Vagina (tissue), 2 donors: ENCODE data around the gene MEG3. TPM values are rescaled to one million over a fixed set of nuclear protein-coding genes. Genes with fewer than 3 reads are reported as not detected.
"Not testable (repeated sequence)": the region's sequence is repeated elsewhere in the genome, so short reads cannot be mapped to it uniquely, and the experiment has no call there.

Experiments used
- DNase-seq, 2 donors: peaks; one replicate each; pipeline ENCODE4 v3.0.0-alpha.2; 2017; ENCODE audit errors: extremely low spot score in 2 of 2
- H3K27ac ChIP-seq: fragments of 200-600 bp; sonication (generic); one replicate; pipeline ENCODE4 v1.5.1; 2019
- H3K27me3 ChIP-seq: fragments of 200-600 bp; sonication (generic); one replicate; pipeline ENCODE4 v1.5.1; 2019
- H3K36me3 ChIP-seq, 2 donors: fragments of 200-600 bp; sonication (generic); one replicate each; pipeline ENCODE4 v1.5.1; 2017 to 2019
- H3K4me1 ChIP-seq: fragments of 200-600 bp; sonication (generic); one replicate; pipeline ENCODE4 v1.5.1; 2019
- H3K4me3 ChIP-seq, 2 donors: fragments of 200-600 bp; sonication (generic); 1 replicate in 1 of 2; 2 replicates in 1 of 2; pipeline ENCODE4 v1.5.1; 2016 to 2019
- H3K9me3 ChIP-seq: fragments of 200-600 bp; sonication (generic); one replicate; pipeline ENCODE4 v1.5.1; 2019
- POLR2A ChIP-seq, 2 donors: fragments of 450-650 bp; IDR thresholded peaks; one replicate each; pipeline ENCODE4 v1.6.1; 2017; ENCODE audit warnings: antibody characterized with exemption in 2 of 2, mild to moderate bottlenecking in 2 of 2, moderate library complexity in 2 of 2
- POLR2AphosphoS5 ChIP-seq, 2 donors: sonication (generic); formaldehyde crosslinking; IDR thresholded peaks; one replicate each; pipeline ENCODE4 v1.9.0; 2017; ENCODE audit warnings: antibody characterized with exemption in 2 of 2, mild to moderate bottlenecking in 2 of 2, low read depth in 1 of 2; ENCODE audit not compliant: insufficient read depth in 1 of 2
- intact Hi-C: fragments of 100-400 bp; cut with DNase I; formaldehyde crosslinking; loops from one replicate; pipeline ENCODE4 v1.15.1; 2023
- total RNA-seq: library from RNA; depleted of rRNA; stranded (reverse); fragments of >200 nt; gene quantifications from one replicate; pipeline ENCODE4 v1.2.3, GENCODE V29; 2016
- TF ChIP-seq, protein P1 (sequence below), 3 experiments: fragments of 450-650 bp in 2 of 3; fragments of 200-600 bp in 1 of 3; sonication (generic) in 1 of 3; IDR thresholded peaks; one replicate each; pipeline ENCODE4 v1.5.1; 2017 to 2019; ENCODE audit warnings: antibody characterized with exemption in 3 of 3, mild to moderate bottlenecking in 2 of 3, moderate library complexity in 2 of 3

The MEG3 gene
- total RNA-seq, 1 donor from 2014 or later = 126 TPM

- no peak overlapping the region for H3K27ac ChIP-seq
- H3K27me3 ChIP-seq = no peaks in the 10 kb centered on the region
- intact Hi-C loops = no loop called here
- TF ChIP-seq, protein P1, sequence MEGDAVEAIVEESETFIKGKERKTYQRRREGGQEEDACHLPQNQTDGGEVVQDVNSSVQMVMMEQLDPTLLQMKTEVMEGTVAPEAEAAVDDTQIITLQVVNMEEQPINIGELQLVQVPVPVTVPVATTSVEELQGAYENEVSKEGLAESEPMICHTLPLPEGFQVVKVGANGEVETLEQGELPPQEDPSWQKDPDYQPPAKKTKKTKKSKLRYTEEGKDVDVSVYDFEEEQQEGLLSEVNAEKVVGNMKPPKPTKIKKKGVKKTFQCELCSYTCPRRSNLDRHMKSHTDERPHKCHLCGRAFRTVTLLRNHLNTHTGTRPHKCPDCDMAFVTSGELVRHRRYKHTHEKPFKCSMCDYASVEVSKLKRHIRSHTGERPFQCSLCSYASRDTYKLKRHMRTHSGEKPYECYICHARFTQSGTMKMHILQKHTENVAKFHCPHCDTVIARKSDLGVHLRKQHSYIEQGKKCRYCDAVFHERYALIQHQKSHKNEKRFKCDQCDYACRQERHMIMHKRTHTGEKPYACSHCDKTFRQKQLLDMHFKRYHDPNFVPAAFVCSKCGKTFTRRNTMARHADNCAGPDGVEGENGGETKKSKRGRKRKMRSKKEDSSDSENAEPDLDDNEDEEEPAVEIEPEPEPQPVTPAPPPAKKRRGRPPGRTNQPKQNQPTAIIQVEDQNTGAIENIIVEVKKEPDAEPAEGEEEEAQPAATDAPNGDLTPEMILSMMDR (IDR thresholded peaks at IDR 0.05) = no peak
- TF ChIP-seq POLR2A (IDR thresholded peaks at IDR 0.05) (no peak), POLR2AphosphoS5 (IDR thresholded peaks at IDR 0.05; ENCODE audit: insufficient read depth in 1 of 2, low read depth in 1 of 2) (no peak)
- H3K4me3 ChIP-seq = no peak overlapping the region
- no peaks in the 10 kb centered on the region for H3K36me3 ChIP-seq
- no peak for DNase-seq
- no peaks in the 10 kb centered on the region for H3K4me1 ChIP-seq
- H3K9me3 ChIP-seq = peaks cover 2% of the 10 kb centered on the region
Observed at GRCh38 chr14:100815478-100816285, 10.2 kb upstream of the MEG3 start.

DNA sequence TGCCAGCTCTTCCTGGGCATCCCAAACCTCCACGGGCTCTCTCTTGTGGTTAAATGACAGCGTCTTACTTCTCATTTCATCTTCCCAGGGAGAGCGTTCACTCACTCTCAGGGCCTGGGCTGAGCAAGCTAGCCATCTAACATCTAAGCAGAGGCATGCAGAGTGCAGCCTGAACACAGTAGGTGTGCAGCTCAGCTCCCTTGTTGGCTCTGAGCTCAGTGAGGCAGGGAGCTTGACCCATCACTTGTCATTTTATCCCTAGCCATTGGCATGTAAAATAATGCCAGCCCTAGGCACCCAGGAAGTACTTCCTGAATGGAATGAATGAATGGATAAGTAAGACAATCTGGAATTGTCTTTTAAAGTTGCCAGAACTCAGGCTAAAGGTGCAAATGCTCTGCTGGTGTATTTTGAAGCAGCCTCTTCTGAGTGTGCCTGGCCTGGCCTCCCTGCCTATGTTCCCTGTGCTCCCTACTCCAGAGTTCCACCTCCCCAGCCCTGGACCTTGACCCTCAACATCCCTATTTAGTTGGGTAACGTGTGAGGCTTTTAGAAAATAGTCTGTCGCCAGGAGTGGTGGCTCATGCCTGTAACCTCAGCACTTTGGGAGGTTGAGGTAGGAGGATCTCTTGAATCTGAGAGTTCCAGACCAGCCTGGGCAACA, 9.5 kb upstream of the MEG3 start:
- Histone ChIP-seq H3K4me3 (no peak overlapping the region), H3K9me3 (no peaks in the 10 kb centered on the region), H3K36me3 (no peaks in the 10 kb centered on the region), H3K27me3 (no peaks in the 10 kb centered on the region), H3K4me1 (no peaks in the 10 kb centered on the region), H3K27ac (no peak overlapping the region)
- no peak for DNase-seq
- no peak for TF ChIP-seq POLR2AphosphoS5 (IDR thresholded peaks at IDR 0.05; ENCODE audit: insufficient read depth in 1 of 2, low read depth in 1 of 2)
- TF ChIP-seq, protein P1 (IDR thresholded peaks at IDR 0.05) = no peak
- no peak for TF ChIP-seq POLR2A (IDR thresholded peaks at IDR 0.05)
- intact Hi-C loops = no loop called here

GRCh38 chr14:100816950-100817901, 8.7 kb upstream of the MEG3 start:
- intact Hi-C loops = no loop called here
- TF ChIP-seq POLR2A (IDR thresholded peaks at IDR 0.05) = no peak
- no peak for TF ChIP-seq POLR2AphosphoS5 (IDR thresholded peaks at IDR 0.05; ENCODE audit: insufficient read depth in 1 of 2, low read depth in 1 of 2)
- TF ChIP-seq, protein P1 (IDR thresholded peaks at IDR 0.05) = no peak
- no peaks in the 10 kb centered on the region for H3K4me1 ChIP-seq
- H3K27me3 ChIP-seq = no peaks in the 10 kb centered on the region
- no peaks in the 10 kb centered on the region for H3K9me3 ChIP-seq
- no peak overlapping the region for H3K27ac ChIP-seq
- DNase-seq = no peak
- H3K36me3 ChIP-seq = no peaks in the 10 kb centered on the region
- no peak overlapping the region for H3K4me3 ChIP-seq

- no peaks in the 10 kb centered on the region for H3K27me3 ChIP-seq
- H3K36me3 ChIP-seq = no peaks in the 10 kb centered on the region
- H3K9me3 ChIP-seq = no peaks in the 10 kb centered on the region
- TF ChIP-seq POLR2A (IDR thresholded peaks at IDR 0.05) = no peak
- TF ChIP-seq, protein P1 (IDR thresholded peaks at IDR 0.05) = no peak
- TF ChIP-seq POLR2AphosphoS5 (IDR thresholded peaks at IDR 0.05; ENCODE audit: insufficient read depth in 1 of 2, low read depth in 1 of 2) = no peak
- H3K27ac ChIP-seq = no peak overlapping the region
- peaks cover 3% of the 10 kb centered on the region for H3K4me1 ChIP-seq
- intact Hi-C loops = no loop called here
- DNase-seq = no peak
- no peak overlapping the region for H3K4me3 ChIP-seq
Observed at GRCh38 chr14:100818221-100818699, 7.7 kb upstream of the MEG3 start.

DNA sequence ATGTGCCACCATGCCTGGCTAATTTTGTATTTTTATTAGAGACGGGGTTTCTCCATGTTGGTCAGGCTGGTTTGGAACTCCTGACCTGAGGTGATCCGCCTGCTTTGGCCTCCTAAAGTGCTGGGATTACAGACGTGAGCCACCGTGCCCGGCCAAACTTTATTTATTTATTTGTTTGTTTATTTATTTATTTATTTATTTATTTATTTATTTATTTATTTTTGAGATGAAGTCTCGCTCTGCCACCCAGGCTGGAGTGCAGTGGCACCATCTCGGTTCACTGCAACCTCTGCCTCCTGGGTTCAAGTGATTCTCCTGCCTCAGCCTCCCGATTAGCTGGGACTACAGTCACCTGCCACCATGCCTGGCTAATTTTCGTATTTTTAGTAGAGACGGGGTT, 7.0 kb upstream of the MEG3 start:
- H3K4me1 ChIP-seq, H3K36me3 ChIP-seq, H3K9me3 ChIP-seq, DNase-seq, H3K27ac ChIP-seq, intact Hi-C loops, H3K4me3 ChIP-seq, H3K27me3 ChIP-seq: not testable (repeated sequence)
